Islet of Langerhans (tissue), 1 donor: Measurements from ENCODE around the gene PRDM2.
"Not testable (repeated sequence)": the region's sequence is repeated elsewhere in the genome, so short reads cannot be mapped to it uniquely, and the experiment has no call there.

Source experiments
- FAIRE-seq: peaks from one replicate; lab custom pipeline; 2011; peaks lifted over from hg19 to GRCh38; lab: Jason Lieb, UNC

The PRDM2 gene

GRCh38 chr1:13699510-13699909 lies 478 bp upstream of the PRDM2 start:
- FAIRE-seq, result no peak

- no peak for FAIRE-seq
These were observed 708 bp downstream of the PRDM2 start for GRCh38 chr1:13700521-13701270.

GRCh38 chr1:13701271-13701640 lies 1.3 kb downstream of the PRDM2 start:
- FAIRE-seq, result no peak

GRCh38 chr1:13702425-13703127 lies 2.6 kb downstream of the PRDM2 start:
- FAIRE-seq, result no peak

- FAIRE-seq, result no peak
These were observed 3.1 kb downstream of the PRDM2 start for GRCh38 chr1:13703128-13703513.

GRCh38 chr1:13703558-13704490 lies 3.8 kb downstream of the PRDM2 start:
- no peak for FAIRE-seq

GRCh38 chr1:13706046-13706445 lies 6.1 kb downstream of the PRDM2 start:
- no peak for FAIRE-seq

- FAIRE-seq, result no peak
These were observed 7.2 kb downstream of the PRDM2 start for GRCh38 chr1:13707164-13707563.

- no peak for FAIRE-seq
These were observed 8.5 kb downstream of the PRDM2 start for GRCh38 chr1:13708380-13708982.

GRCh38 chr1:13710086-13710485 lies 10.1 kb downstream of the PRDM2 start:
- FAIRE-seq, result peak; percentile 13

GRCh38 chr1:13714851-13715250 lies 14.9 kb downstream of the PRDM2 start:
- no peak for FAIRE-seq

- FAIRE-seq, result not testable (repeated sequence)
These were observed 15.8 kb downstream of the PRDM2 start for GRCh38 chr1:13715616-13716287.

- no peak for FAIRE-seq
These were observed 22.9 kb downstream of the PRDM2 start for GRCh38 chr1:13722808-13723360.

- no peak for FAIRE-seq
These were observed 23.8 kb downstream of the PRDM2 start for GRCh38 chr1:13723810-13724209.

GRCh38 chr1:13725714-13726175 lies 25.8 kb downstream of the PRDM2 start:
- FAIRE-seq, result no peak

GRCh38 chr1:13728091-13728715 lies 28.2 kb downstream of the PRDM2 start:
- FAIRE-seq, result no peak

GRCh38 chr1:13730291-13730690 lies 30.3 kb downstream of the PRDM2 start:
- peak; percentile 73 for FAIRE-seq

GRCh38 chr1:13730751-13731482 lies 30.9 kb downstream of the PRDM2 start:
- no peak for FAIRE-seq

GRCh38 chr1:13731897-13732296 lies 31.9 kb downstream of the PRDM2 start:
- FAIRE-seq, result no peak
